Panc1 (cell line): ENCODE measurements around the gene MROH2A. TPM values are rescaled to one million over a fixed set of nuclear protein-coding genes. Genes with fewer than 3 reads are reported as not detected.
A peak's percentile ranks its signal among the peaks of the same experiment; 100 is the strongest.

Source experiments
- ATAC-seq: fragments of 200-7000 bp; cut with Tn5 transposase; 2 replicates; pipeline ENCODE4 v1.9.1; 2020; ENCODE audit warnings: mild to moderate bottlenecking, moderate library complexity
- BruUV-seq: library from RNA; stranded (reverse); fragments of 400-500 nt; replicated peaks from 2 replicates; lab custom pipeline; 2021; lab: Mats Ljungman, UMichigan
- CTCF ChIA-PET: fragments of 300-600 bp; sonication (Branson Sonifier 250); formaldehyde crosslinking; loops from one replicate; lab custom pipeline; 2022; ENCODE audit warnings: antibody characterized with exemption; lab: Charles Lee
- POLR2A ChIA-PET: fragments of 300-600 bp; sonication (Branson Sonifier 250); formaldehyde crosslinking; loops from one replicate; lab custom pipeline; 2022; ENCODE audit warnings: antibody characterized with exemption; lab: Charles Lee
- DNase-seq: peaks from one replicate; pipeline ENCODE4 v3.0.0-alpha.2; 2010; ENCODE audit warnings: low read depth, low spot score
- H3K27ac ChIP-seq: 2 replicates; pipeline ENCODE4 v1.5.1; 2011; ENCODE audit warnings: mild to moderate bottlenecking, low read length, inconsistent platforms
- H3K27me3 ChIP-seq: fragments of 200-500 bp; sonication (Bioruptor generic); 2 replicates; pipeline ENCODE4 v1.6.0; 2014; ENCODE audit warnings: low read length, inconsistent platforms; ENCODE audit not compliant: control insufficient read depth, insufficient read depth
- H3K36me3 ChIP-seq: fragments of 200-500 bp; sonication (Bioruptor generic); 2 replicates; pipeline ENCODE4 v1.5.1; 2014; ENCODE audit warnings: inconsistent platforms, mild to moderate bottlenecking, low read length, moderate library complexity; ENCODE audit not compliant: control insufficient read depth, insufficient read depth
- H3K4me1 ChIP-seq: 2 replicates; pipeline ENCODE4 v1.5.1; 2011; ENCODE audit warnings: inconsistent platforms, mild to moderate bottlenecking, low read length, moderate library complexity; ENCODE audit not compliant: control insufficient read depth, insufficient read depth
- H3K4me3 ChIP-seq, 2 experiments: 2 replicates each; pipeline ENCODE4 v1.5.1; 2011 to 2012; ENCODE audit warnings: low read depth in 2 of 2, low read length in 2 of 2, mild to moderate bottlenecking in 2 of 2, inconsistent platforms in 1 of 2, moderate library complexity in 1 of 2
- H3K9me3 ChIP-seq: fragments of 200-500 bp; sonication (Bioruptor generic); 2 replicates; pipeline ENCODE4 v1.5.1; 2014; ENCODE audit warnings: low read depth, mild to moderate bottlenecking, inconsistent platforms, low read length, moderate library complexity; ENCODE audit not compliant: control insufficient read depth, insufficient read depth
- CTCF ChIP-seq: fragments of 450-650 bp; IDR thresholded peaks from 2 replicates; pipeline ENCODE4 v1.5.1; 2017; ENCODE audit warnings: mild to moderate bottlenecking
- POLR2AphosphoS5 ChIP-seq: IDR thresholded peaks from 2 replicates; pipeline ENCODE4 v1.6.1; 2012; ENCODE audit warnings: mild to moderate bottlenecking, low read depth, low read length, moderate library complexity
- REST ChIP-seq, 2 experiments: IDR thresholded peaks; 2 replicates each; pipeline ENCODE4 v1.6.1; 2011 to 2012; ENCODE audit warnings: low read depth in 2 of 2, control low read depth in 1 of 2, low read length in 1 of 2, mild to moderate bottlenecking in 1 of 2, moderate library complexity in 1 of 2; ENCODE audit not compliant: insufficient read depth in 1 of 2
- SIN3A ChIP-seq: IDR thresholded peaks from 2 replicates; pipeline ENCODE4 v1.6.1; 2012; ENCODE audit warnings: low read depth, mild to moderate bottlenecking, low read length, moderate library complexity, borderline replicate concordance; ENCODE audit not compliant: insufficient read depth
- TCF7L2 ChIP-seq: IDR thresholded peaks from 2 replicates; pipeline ENCODE4 v1.6.1; 2011; ENCODE audit warnings: mild to moderate bottlenecking, low read depth, low read length, inconsistent platforms
- in situ Hi-C: cut with HindIII; loops from 2 replicates; pipeline ENCODE4 v1.10.0; 2016; ENCODE audit warnings: low sequenced_read_pairs, low pct_unique_long_range_greater_than_20kb
- intact Hi-C: fragments of 100-400 bp; cut with micrococcal nuclease; formaldehyde crosslinking; loops from one replicate; pipeline ENCODE4 v1.10.0; 2022; ENCODE audit not compliant: unreplicated experiment
- total RNA-seq: library from RNA; stranded (reverse); gene quantifications from one replicate; pipeline ENCODE4 v1.2.1, GENCODE V29; 2021; ENCODE audit not compliant: unreplicated experiment

The MROH2A gene
- total RNA-seq, 1 experiment from 2014 or later: not detected

- CTCF ChIA-PET: interaction anchor here (0.5 to 1.3 kb wide), 8 partner anchors 60 to 446 kb away, joined by 3 to 8 read pairs (median 4); no protein-coding TSS in a partner anchor
- no peak for DNase-seq
- intact Hi-C loops (no loop called here), in situ Hi-C loops (no loop called here)
- peak overlapping the region; percentile 83 for H3K27ac ChIP-seq
- 0 out of 4 replicates have a peak overlapping the region, but pooled peaks of 1 of the 2 experiments have one; percentile 8 for H3K4me3 ChIP-seq
- H3K9me3 ChIP-seq: no peaks in the 10 kb centered on the region
- POLR2A ChIA-PET: interaction anchor here (0.7 kb wide), 1 partner anchor 468 kb away, joined by 4 read pairs; no protein-coding TSS in a partner anchor
- TSS peak; percentile 48 for BruUV-seq
- H3K36me3 ChIP-seq: peaks cover 6% of the 10 kb centered on the region
- TF ChIP-seq CTCF (no peak), TCF7L2 (no peak), POLR2AphosphoS5 (no peak), REST (IDR thresholded peaks at IDR 0.05; ENCODE audit: insufficient read depth in 1 of 2, low read depth in 2 of 2, low read length in 1 of 2) (no peak), SIN3A (no peak)
- H3K27me3 ChIP-seq: no peaks in the 10 kb centered on the region
- H3K4me1 ChIP-seq: peaks cover 49% of the 10 kb centered on the region
- peak; percentile 19 for ATAC-seq
These were observed 55.2 kb downstream of the MROH2A start for GRCh38 chr2:233833345-233833744.

GRCh38 chr2:233835230-233836186, 57.4 kb downstream of the MROH2A start:
- BruUV-seq: no TSS peak
- intact Hi-C loops (no loop called here), in situ Hi-C loops (no loop called here)
- CTCF ChIA-PET: no interaction called here
- no peak for TF ChIP-seq TCF7L2
- TF ChIP-seq POLR2AphosphoS5: 0 out of 2 replicates have a peak, but pooled peaks have one; percentile 53
- Histone ChIP-seq H3K27me3 (no peaks in the 10 kb centered on the region), H3K27ac (peak overlapping the region; percentile 57), H3K36me3 (peaks cover 12% of the 10 kb centered on the region), H3K9me3 (no peaks in the 10 kb centered on the region), H3K4me1 (peaks cover 64% of the 10 kb centered on the region), H3K4me3 (no peak overlapping the region)
- ATAC-seq (no peak), DNase-seq (no peak)
- POLR2A ChIA-PET: no interaction called here
